ENCODE results near the gene CDPF1.

- no peak for TF ChIP-seq CTCF (conservative IDR thresholded peaks at IDR 0.05; ENCODE audit: low read depth, low read length)
- no peak for TF ChIP-seq RAD21 (IDR thresholded peaks at IDR 0.05; ENCODE audit: low read length)
- no peak for TF ChIP-seq POLR2A (IDR thresholded peaks at IDR 0.05; ENCODE audit: low read depth, low read length)
- TF ChIP-seq MAFK (IDR thresholded peaks at IDR 0.05; ENCODE audit: low read depth, low read length) = no peak
- no peak for TF ChIP-seq RCOR1 (IDR thresholded peaks at IDR 0.05; ENCODE audit: insufficient replicate concordance, low read length)
- no peak for TF ChIP-seq CEBPB (IDR thresholded peaks at IDR 0.05; ENCODE audit: low read depth, low read length)
- no peak for TF ChIP-seq NFE2L2 (IDR thresholded peaks at IDR 0.05; ENCODE audit: low read depth, low read length)
- TF ChIP-seq USF2 (IDR thresholded peaks at IDR 0.05; ENCODE audit: low read depth, low read length) = no peak
- no peak for TF ChIP-seq SMC3 (IDR thresholded peaks at IDR 0.05; ENCODE audit: low read depth, low read length)
These were observed 28.9 kb upstream of the CDPF1 start for GRCh38 chr22:46278656-46279645.
